HL-60 (cell line): ENCODE measurements around the gene HINT1.

ENCODE experiments used
- CTCF ChIP-seq: IDR thresholded peaks from one replicate; pipeline ENCODE4 v1.5.1; 2011; ENCODE audit warnings: low read length, control low read depth, inconsistent platforms; ENCODE audit not compliant: insufficient read depth
- GABPA ChIP-seq: IDR thresholded peaks from 2 replicates; pipeline ENCODE4 v1.6.1; 2012; ENCODE audit warnings: low read depth
- POLR2AphosphoS5 ChIP-seq: IDR thresholded peaks from 2 replicates; pipeline ENCODE4 v1.6.1; 2012; ENCODE audit warnings: low read depth
- TF ChIP-seq, protein P1 (sequence below): IDR thresholded peaks from 2 replicates; pipeline ENCODE4 v1.6.1; 2012; ENCODE audit warnings: low read depth; ENCODE audit not compliant: insufficient replicate concordance

DNA sequence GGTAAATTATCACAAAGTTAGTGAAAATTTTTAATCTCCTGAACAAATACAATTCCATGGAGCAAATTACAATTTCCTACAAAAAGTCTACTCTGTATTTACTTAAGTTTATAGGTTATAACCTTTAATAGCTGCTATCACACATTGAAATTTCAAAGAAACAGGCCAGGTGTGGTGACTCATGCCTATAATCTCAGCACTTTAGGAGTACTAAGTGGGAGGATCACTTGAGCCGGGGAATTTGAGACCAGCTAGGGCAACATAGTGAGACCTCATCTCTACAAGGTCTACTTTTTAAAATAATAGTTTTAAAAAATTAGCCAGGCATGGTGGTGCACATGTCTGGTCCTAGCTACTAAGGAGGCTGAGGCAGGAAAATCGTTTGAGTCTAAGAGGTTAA, 50.3 kb downstream of the HINT1 start:
- TF ChIP-seq CTCF (no peak), POLR2AphosphoS5 (no peak), GABPA (no peak)
- TF ChIP-seq, protein P1, sequence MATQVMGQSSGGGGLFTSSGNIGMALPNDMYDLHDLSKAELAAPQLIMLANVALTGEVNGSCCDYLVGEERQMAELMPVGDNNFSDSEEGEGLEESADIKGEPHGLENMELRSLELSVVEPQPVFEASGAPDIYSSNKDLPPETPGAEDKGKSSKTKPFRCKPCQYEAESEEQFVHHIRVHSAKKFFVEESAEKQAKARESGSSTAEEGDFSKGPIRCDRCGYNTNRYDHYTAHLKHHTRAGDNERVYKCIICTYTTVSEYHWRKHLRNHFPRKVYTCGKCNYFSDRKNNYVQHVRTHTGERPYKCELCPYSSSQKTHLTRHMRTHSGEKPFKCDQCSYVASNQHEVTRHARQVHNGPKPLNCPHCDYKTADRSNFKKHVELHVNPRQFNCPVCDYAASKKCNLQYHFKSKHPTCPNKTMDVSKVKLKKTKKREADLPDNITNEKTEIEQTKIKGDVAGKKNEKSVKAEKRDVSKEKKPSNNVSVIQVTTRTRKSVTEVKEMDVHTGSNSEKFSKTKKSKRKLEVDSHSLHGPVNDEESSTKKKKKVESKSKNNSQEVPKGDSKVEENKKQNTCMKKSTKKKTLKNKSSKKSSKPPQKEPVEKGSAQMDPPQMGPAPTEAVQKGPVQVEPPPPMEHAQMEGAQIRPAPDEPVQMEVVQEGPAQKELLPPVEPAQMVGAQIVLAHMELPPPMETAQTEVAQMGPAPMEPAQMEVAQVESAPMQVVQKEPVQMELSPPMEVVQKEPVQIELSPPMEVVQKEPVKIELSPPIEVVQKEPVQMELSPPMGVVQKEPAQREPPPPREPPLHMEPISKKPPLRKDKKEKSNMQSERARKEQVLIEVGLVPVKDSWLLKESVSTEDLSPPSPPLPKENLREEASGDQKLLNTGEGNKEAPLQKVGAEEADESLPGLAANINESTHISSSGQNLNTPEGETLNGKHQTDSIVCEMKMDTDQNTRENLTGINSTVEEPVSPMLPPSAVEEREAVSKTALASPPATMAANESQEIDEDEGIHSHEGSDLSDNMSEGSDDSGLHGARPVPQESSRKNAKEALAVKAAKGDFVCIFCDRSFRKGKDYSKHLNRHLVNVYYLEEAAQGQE, result no peak
